NCI-H226 (cell line): ENCODE measurements around the gene ASCL2.
"Not testable (repeated sequence)": the region's sequence is repeated elsewhere in the genome, so short reads cannot be mapped to it uniquely, and the experiment has no call there.

Experiments used
- DNase-seq: peaks from one replicate; pipeline ENCODE4 v3.0.0-alpha.2; 2015

ASCL2 gene

GRCh38 chr11:2259466-2259830 is 10.9 kb downstream of the ASCL2 start:
- DNase-seq: no peak

GRCh38 chr11:2258501-2259465 is 11.6 kb downstream of the ASCL2 start:
- DNase-seq: no peak

DNA sequence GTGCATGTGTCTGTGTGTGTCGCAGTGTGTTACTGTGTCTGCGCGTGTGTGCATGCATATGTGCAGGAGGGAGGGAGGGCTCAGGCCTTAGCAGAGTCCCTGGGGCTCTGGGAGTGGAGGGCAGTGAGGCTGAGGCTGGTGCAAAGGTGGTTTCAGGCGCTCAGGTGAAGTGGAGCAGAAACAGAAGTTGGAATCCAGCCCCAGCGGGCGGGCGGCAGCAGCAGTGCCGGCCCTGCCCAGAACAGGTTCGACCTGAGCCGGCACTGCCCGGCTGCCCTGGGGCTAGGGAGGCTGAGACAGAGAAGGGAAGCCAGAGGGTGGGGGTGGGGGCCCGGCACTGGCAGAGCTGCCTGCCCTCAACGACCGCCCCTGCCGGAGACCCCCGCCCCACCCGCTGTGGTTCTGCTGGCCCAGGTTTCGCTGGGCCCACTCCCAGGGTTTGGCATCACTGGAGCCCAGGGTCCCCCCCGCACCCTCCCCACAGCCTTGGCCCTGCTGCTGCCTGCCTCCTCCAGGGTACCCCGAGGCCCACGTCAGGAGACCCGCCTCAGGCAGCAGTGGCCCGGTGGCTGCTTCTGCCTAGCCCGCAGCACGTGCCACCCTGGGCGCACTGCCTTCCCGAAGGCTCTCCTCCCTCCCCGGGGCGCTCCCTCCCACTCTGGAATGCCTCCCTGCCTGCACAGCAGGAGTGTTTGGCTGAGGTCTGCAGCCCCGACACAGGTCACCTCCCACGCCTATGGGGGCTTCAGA is 13.3 kb downstream of the ASCL2 start:
- DNase-seq: no peak

DNA sequence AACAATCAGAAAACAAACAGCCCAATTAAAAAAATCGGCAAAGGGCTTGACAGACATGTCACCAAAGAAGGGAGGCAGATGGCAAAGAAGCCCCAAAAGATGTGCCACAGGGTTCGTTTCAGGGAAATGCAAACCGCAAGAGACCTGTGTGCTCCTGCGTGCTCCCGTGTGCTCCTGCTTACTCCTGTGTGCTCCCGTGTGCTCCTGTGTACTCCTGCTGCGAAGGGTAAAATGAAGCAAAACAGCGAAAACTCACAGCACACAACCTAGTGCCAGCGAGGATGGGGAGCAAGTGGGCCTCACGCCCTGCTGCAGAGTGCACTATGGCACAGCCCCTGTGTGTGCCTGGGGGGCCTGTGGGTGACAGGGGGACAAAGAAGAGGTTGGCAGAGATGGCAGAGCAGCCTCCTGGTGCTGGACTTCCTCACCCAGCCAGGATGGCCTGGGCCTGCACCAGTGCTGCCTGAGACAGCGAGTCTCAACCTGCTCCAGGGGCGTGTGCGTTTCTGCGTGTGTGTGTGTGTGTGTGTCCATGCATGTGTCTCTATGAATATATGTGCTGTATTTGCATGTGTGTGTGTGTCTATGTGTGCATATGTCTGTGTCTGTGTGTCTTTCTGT is 14.0 kb downstream of the ASCL2 start:
- no peak for DNase-seq

GRCh38 chr11:2252018-2252417 is 18.4 kb downstream of the ASCL2 start:
- no peak for DNase-seq

DNA sequence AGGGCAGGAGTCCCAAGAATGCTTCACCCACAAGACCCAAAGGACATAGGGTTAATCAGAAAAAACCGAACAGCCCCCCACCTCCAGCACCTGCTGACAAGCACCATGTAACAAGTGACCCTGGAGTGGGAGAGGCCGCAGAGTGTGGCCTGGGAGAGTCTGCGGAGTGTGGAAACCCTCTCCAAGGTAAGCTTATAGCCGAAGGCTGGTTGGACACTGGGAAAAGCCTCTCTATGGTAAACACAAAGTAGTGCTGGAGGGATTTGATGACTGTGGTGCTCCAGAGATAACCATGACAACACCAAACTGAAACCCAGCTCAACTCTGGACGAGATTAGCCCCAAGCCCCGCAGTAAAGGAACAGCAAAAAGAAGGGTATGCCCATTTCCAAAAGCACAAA is 19.2 kb downstream of the ASCL2 start:
- no peak for DNase-seq

- DNase-seq: no peak
Observed at GRCh38 chr11:2250485-2250884, 19.9 kb downstream of the ASCL2 start.

- DNase-seq: no peak
Observed at GRCh38 chr11:2250041-2250440, 20.3 kb downstream of the ASCL2 start.

DNA sequence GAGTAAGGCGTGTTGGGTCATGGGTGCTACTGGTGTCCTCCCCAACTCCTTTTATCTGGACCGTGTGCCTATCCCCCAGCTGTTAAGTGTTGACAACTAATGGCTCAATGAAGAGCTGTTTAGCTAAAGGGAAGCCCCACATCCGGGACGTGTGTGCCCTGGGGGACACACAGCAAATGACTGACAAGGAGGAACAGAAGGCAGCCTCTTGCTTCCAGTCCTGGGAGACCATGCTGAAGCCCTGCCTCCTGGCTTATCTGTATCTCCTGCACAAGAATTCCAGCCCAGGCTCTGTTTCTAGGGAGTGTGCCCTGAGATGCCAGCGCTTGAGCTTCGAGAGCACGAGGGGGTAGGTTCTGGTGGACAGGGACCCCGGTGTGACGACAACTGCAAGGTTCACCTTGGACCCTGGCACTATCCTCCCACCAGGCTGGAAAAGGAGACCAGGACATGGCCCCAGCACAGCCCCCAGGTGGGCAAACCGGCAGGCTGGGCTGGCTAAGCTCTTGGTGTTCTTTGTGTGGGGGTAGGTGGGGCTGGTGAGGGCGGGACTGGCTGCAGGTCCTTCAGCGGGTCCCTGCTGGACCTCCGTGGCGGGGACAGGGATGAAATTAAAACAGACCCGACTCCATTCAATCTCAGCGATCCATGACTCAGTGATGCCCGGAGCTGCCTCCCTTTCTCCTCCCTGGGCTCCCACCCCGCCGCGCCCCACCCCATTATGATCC is 21.0 kb downstream of the ASCL2 start:
- DNase-seq: no peak

DNA sequence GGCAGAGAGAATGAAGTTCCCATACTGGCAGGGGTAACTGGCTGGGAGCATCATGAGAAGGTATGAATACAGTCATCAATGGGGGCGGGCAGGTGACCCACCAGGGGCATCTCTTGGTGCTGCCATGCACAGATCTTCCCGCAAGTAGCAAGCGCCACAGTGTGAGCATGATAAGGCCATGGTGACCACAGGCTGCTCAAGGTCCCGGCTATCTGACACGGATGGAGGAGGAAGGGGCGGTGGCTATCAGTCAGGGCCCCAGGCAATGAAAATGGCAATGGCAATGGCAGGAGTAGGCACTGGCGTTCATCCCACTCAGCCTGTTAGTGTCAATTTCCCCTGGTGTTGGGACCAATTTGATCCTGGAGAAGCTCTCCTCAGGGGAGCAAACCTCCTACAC is 21.6 kb downstream of the ASCL2 start:
- no peak for DNase-seq

DNA sequence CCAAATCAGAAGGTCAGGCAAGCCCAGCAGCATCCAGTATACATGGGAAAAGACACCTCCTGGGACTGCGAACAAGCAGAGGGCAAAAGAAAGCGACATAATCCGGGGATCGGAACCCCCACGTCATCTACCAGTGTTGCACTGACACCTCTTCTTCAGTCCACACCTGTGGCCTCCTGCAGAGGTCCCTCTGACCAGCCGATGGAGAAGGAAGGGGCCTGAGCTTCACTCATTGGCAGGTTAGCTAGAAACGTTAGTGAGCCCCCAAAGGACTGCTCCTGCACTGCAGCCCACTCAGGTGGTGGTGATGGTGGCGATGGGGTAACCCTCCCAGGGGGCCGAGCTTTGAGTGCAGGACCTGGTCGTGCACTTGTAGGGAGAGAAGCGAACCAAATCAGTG is 22.1 kb downstream of the ASCL2 start:
- no peak for DNase-seq

GRCh38 chr11:2247496-2247895 is 22.9 kb downstream of the ASCL2 start:
- DNase-seq: no peak

DNA sequence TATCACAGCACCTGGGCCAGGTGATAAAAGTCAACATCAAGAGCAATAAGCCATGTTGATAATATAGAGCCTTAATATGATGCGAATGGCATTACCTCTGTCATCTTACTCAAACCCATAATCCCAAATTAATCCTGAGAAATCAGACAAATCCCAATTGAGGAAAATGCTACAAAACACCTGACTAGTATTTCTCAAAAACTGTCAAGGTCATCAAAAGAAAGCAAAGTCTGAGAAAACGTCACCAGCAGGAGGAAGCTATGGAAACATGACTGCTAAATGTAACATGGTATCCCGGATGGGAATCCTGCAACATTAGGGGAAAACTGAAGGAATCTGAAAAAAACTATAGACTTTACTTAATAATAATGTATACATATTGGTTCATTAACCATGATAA is 29.6 kb downstream of the ASCL2 start:
- DNase-seq: no peak

DNA sequence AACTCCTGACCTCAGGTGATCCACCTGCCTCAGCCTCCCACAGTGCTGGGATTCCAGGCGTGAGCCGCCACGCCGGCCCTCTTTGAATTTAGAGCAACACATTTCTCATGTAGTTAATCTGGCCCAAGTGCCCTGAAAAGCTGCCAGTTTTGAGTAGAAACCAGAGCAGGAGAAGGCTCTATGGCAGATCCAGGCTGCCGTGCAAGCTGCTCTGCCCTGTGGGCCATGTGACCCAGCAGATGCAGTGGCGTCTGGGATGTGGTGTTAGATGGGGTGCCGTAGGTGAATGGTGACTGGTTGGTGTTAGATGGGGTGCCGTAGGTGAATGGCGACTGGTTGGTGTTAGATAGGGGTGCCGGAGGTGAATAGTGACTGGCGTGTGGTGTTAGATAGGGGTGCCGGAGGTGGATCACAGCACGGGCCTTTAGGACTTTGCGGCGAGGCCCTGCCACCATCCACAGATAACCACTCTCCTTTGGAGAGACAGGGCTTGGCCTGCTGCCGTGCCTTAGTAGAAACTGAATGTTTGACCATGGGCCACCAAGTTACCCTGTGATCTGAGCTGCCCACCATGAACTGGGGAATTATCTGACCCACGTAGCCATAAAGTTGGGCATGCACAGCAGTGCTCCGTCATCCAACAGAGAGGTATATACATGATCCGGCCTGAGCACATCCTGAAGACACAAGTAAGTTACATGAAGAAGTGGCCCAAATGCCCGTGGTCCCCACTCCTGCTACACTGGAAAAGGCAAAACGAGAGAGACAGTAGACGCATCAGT is 32.7 kb downstream of the ASCL2 start:
- no peak for DNase-seq

DNA sequence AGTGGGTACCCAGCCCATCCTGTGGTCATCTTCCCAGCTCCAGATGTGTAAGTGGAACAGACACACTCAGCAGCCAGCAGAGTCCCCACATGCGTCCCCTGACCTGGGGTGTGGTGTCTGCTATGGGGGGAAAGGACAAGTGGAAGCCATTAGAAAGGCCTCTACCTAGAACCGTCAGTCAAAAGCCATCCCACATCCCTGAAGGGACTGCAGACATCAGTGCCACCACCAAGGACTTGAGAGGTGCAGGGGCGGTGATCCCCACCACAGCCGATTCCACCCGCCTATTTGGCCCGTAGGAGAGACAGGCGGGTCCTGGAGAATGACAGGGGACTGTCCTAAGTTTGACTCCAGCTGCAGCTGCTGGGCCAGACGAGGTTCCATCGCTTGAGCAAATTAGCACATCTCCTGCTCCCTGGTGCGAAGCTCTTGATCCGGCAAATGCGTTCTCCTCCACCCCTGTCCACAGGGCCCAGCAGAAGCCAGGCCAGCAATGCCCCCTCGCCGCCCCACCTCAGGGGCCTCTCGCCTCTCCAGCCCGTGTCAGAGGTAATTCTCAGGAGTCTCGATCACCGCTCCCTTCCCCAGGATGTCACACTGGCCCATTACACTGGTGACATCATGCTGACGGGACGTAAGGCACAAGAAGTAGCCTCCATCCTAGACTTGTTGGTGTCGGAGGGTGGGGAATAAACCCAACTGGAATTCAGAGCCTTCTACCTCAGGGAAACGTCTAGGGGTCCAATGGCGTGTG is 33.8 kb downstream of the ASCL2 start:
- not testable (repeated sequence) for DNase-seq

- DNase-seq: no peak
Observed at GRCh38 chr11:2235588-2236326, 34.6 kb downstream of the ASCL2 start.

- no peak for DNase-seq
Observed at GRCh38 chr11:2234963-2235362, 35.4 kb downstream of the ASCL2 start.

GRCh38 chr11:2233693-2234455 is 36.5 kb downstream of the ASCL2 start:
- DNase-seq: no peak

DNA sequence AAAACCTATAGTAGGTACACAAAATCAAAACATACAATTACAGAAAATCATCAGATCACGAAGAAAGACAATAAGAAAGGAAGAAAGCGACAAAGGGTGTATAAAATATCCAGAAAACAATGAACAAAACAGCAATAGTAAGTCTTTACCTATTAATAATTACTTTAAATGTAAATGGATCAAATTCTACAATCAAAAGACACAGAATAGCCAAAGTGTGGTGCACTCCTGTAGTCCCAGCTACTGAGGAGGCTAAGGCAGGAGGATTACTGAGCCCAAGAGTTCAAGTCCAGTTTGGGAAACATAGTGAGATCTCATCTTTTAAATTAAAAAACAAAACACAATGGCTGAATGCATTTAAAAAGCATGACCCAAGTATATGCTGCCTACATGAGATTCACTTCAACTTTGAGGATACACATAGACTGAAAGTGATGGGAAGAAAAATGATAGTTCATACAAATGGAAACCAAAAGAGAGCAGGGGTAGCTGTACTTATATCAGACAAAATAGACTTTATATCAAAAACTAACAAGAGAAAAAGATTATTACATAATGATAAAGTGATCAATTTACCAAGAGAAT is 40.6 kb downstream of the ASCL2 start:
- DNase-seq: no peak

DNA sequence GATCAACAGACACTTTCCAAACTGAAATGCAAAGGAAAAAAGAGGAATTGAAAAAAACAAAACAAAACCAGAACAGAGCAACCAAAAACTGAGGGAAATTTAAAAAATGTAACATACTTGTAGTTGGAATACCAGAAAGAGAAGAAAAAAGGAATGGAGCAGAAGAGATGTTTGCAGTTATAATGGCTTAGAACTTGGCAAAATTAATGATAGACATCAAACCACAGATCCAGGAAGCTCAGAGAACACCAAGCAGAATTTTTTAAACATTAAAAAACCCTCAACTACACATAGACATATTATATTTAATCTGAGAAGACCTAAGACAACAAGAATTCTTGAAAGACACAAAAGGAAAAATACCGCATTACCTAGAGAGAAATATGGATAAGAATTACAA is 46.1 kb downstream of the ASCL2 start:
- DNase-seq: no peak
